GM20431 (cell line): ENCODE data around the gene SOX10.
"Not testable (repeated sequence)": the region's sequence is repeated elsewhere in the genome, so short reads cannot be mapped to it uniquely, and the experiment has no call there.

Source experiments
- in situ Hi-C: fragments of 300-500 bp; cut with MseI, MboI; formaldehyde crosslinking; loops from one replicate; pipeline ENCODE4 v1.15.0; 2020; ENCODE audit warnings: low sequenced_read_pairs; ENCODE audit not compliant: unreplicated experiment

SOX10 gene

DNA sequence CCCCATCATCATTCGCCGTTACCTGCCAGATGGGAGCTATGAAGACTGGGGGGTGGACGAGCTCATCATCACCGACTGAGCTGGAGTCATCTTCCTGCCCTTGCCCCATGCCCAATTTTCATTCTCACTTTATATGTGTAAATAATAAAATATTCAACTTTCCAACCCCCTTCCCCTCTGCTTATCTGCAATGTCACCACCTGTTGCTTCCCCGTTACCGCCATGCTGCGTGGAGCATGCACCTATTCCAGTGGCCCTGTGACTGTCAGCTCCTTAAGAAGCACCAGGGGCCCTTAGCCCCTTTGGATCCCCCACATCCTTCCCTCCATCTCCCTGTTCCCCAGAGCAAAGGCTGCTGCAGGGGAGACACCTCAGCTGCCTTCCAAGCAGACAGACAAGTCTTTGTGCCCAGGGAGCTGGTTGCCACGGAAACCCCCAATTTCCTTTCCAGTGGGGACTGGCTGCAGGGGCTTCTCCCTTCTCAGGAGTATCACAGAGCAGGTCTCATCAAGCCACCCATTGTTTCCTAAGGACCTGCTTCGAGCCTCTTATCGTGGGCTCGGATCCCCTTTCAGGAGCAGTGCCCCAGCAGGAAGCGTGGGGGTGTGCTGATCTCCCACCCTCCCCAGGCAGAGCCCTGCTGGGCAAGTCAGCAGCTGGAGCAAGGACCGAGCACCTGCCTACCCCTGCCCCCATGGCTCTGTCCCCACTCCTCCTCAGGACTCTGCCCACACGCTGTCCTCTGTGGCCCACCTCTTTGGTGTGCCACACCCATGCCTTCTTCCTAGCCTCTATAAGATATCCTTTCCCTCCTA lies 16.5 kb downstream of the SOX10 start:
- in situ Hi-C loops, result no loop called here

DNA sequence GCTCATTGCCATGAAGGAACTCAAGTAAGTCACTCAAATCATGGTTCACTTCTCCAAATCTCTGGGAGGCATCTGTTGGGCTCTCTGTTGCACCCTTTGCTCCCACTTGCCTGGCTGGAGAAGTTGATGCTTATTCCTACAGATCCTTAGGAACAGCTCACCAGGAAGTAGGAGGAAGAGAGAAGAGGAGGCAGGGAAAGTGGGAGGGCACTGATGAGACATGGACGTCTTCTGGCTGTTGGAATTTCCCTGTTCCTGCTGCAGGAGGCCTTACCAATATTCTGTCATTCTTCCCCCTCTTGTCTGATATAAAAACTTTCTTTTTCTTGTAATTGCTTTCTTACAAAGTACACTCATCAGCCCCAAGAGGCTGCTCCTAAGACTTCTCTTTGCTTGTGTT lies 17.2 kb downstream of the SOX10 start:
- in situ Hi-C loops, result no loop called here

DNA sequence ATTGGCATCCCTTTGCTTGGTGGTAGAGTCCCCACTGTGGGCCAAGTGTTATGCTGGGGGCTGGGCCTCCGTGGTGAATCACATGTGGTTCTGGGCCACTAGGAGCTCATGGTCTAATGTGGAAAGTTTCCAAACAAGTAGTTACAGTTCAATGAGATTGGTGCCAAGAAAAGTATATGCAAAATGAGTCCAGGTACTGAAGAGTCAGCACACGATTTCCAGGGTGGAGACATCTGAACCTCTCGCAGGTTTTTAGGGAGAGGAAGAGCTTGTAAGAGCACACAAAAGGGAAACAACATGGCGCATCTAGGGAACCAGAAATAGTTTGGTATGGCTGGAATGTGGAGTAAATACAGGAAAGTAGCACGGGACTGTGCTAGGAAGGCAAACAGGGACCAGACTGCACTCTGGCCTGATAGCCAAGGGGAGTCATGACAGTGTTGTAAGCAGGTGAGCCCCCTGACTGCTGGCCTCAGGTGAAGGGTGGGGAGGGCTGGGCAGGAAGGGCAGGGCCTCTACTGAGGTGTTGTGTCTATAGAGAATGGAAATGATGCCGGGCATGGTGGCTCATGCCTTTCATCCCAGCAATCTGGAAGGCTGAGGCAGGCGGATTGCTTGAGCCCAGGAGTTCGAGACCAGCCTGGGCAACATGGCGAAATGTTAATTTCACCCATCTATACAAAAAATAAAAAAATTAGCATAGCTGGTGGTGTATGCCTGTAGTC lies 18.3 kb downstream of the SOX10 start:
- in situ Hi-C loops, result no loop called here

DNA sequence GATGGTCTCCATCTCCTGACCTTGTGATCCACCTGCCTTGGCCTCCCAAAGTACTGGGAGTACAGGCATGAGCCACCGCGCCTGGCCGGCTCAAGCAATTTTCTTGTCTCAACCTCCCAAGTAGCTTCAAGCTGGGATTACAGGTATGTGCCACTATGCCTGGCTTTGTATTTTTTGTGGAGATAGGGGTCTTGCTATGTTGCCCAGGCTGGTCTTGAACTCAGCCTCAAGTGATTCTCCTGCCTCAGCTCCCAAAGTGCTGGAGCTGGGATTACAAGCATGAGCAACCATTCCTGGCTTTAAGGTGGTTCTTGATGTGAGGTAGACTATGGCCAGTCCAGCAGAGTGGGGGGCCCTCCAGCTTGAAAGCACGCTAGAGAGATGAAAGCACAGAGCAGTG lies 23.3 kb downstream of the SOX10 start:
- in situ Hi-C loops, result no loop called here

DNA sequence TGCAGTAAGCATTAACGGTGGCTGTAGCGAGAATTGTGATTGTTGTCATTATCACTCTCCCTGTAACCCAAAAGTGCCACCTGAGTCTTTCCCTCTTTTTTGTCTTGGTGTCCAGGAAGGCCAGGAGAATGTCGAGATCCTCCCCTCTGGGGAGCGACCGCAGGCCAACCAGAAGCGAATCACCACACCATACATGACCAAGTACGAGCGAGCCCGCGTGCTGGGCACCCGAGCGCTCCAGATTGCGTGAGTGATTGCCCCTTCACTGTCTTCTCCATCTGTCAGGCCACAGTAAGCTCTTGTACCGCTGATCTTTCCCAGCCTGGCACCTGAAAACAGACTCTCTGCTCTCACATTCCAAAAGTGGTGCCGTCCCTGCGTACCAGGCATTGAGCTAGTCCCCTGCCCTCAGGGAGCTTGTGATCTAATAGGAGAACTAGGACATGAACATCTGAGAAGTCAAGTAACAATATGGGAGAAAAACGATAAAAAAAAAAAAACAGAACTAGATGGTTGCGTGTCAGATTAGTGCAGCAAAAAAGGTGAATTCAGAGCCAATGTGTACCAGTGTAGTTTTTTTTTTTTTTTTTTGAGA lies 25.0 kb downstream of the SOX10 start:
- in situ Hi-C loops, result no loop called here

DNA sequence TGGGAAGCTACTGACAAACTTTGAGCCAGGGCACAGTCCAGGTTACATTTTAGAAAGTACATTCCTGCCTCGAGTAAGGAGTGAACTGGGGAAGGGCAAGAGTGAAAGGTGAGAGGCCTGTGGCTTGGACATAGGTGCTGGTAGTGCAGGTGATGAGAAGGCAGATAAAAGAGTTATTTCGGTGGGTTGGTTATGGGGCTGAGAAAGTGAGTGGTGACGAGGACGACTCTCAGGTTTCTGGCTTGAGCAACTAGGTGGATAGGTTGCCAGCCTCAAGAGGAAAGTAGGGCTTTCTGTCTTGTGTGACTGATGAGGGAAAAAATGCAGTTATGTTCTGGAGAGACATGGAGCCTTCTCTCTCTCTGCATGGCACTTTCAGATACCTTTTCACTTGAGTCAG lies 27.1 kb downstream of the SOX10 start:
- in situ Hi-C loops, result no loop called here

DNA sequence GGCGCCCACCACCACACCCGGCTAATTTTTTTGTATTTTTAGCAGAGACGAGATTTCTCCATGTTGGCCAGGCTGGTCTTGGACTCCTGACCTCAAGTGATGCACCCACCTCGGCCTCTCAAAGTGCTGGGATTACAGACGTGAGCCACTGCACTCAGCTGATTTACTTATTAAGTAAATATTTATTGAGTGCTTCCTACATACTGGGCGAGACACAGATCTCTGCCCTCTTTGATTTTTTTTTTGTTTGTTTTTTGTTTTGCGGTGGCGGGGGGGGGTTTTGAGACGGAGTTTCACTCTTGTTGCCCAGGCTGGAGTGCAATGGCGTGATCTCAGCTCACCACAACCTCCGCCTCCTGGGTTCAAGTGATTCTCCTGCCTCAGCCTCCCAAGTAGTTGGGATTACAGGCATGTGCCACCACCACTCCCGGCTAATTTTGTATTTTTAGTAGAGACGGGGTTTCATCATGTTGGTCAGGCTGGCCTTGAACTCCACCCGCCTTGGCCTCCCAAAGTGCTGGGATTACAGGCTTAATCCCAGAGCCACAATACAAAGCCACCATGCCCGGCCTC lies 28.4 kb downstream of the SOX10 start:
- in situ Hi-C loops, result not testable (repeated sequence)

DNA sequence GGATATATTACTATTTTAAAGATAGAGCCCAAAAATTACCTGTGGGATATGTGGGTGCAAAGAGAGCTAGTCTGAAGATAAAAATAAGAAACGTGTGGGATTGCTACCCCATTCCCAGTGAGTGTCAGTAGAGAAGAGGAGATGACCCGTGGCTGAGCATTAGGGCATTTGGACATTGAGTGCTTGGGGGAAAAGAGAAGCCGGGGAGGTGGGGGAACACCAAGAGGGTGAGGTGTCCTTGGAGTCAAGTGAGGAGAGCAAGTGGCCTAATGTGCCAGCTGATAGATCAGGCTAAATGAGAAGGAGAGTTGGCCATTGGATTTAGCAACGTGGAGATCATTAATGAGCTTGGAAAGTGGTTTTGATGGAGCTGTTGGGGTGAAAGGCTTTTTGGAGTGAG lies 29.7 kb downstream of the SOX10 start:
- in situ Hi-C loops, result no loop called here

DNA sequence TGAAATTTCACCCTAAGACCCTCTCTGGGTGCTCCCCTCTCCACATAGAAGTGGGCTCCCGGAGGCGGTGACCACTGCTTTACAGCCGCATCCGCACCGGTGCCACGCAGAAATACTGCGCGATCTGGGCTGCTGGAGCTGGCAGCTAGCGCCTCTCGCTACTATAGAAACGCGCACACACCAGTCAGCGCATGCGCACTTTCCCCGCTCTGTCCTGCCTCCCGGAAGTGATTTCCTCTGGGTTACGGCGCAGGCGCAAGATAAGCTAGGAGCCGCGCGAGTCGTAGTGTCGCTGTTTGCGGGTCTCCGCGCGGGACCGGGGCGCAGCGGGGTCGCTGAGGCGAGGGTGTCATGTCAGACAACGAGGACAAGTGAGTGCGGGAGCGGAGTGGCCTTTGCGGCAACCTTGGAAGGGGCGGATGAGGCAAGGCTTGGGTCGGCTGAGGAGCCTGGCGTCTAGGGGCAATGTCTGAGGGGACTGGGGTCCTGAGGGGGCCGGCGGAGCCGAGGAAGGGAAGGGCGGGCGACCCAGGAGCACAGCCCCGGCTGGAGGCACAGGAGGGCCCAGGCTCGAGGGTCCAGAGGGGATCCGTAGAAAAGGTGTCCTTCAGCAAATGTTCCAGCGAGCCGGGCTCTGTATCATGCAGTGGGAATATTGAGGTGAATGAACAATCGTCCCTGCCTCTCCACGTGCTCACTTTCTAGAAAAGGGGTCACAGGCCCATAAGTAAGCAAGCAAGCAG lies 30.7 kb downstream of the SOX10 start, which contains the start of the genes C22orf23 and POLR2F:
TSS of gene C22orf23 (minus strand) at position 165 of the 743 bp plus-strand sequence. CDS start 452 bp downstream, outside the sequence.
TSS of gene POLR2F (plus strand) at position 263 of the 743 bp plus-strand sequence. CDS start at position 352, 89 bp downstream.
- in situ Hi-C loops, result no loop called here

DNA sequence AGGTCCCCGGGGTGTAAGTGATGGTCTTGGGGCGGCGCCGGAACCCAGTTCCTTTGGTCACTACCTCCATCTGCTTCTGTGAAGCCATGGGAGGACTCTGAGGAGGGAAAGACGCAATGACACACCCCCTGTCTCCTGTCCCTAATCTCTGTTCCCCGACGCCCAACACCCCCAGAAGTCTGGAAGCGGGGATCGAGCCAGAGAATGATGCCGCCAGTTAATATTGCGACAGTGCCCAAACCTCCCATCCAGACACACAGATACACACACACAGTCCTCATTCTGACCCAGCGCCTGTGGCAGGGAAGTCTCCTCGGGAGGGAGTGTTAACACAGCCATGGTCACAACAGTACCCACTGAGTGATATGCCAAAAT lies 31.3 kb downstream of the SOX10 start:
- in situ Hi-C loops, result no loop called here

DNA sequence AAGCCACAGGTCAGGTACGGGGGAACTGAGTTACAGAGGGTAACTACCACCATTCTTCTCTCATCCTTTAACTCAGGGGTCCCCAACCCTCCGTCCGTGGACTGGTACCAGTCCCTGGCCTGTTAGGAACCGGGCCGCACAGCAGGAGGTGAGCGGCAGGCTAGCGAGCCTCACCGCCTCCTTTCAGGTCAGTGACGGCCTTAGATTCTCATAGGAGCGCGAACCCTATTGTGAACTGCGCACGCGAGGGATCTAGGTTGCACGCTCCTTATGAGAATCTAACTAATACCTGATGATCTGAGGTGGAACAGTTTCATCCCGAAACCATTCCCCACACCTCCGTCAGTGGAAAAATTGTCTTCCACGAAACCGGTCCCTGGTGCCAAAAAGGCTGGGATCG lies 31.7 kb downstream of the SOX10 start:
- in situ Hi-C loops, result not testable (repeated sequence)

DNA sequence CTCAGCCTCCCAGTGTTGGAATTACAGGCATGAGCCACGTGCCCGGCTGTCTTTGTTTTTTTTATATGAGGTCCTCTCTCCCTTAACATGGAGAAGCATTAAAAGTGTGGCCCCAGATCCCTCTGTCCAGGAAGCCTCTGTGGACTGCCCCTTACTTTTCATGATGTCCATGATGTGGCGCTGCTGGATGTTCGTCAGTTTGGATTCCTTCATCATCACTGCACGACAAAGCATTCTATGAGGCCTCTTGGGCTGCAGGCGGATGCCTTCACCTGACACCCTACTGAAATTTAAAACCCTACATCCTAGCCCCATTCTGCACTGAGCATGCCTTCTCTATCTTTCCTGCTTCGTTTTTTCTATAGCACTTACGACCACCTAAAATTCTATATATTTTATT lies 33.0 kb downstream of the SOX10 start:
- in situ Hi-C loops, result no loop called here

DNA sequence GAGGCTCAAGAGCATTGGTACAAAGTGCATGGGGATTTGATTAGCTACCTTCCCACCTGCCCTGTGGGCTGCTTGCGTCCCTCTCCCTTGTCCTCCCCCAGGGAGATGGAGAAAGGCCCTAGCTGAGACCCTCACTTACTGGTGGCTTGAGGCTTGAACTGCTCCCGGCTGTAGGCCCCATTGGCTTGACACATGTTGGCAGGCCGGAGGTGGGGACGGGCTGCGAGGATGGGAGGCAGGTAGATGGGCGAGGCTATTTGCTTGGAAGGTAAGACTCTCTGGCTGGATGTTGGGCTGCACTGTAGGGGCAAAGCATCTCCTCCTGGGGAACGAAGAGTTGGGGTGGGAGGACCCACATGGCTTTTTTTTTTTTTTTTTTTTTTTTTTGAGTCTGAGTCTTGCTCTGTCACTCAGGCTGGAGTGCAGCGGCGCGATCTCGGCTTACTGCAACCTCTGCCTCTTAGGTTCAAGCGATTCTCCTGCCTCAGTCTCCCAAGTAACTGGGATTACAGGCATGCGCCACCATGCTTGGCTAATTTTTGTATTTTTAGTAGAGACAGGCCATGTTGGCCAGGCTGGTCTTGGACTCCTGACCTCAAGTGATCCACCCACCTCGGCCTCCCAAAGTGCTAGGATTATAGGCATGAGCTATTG lies 37.1 kb downstream of the SOX10 start:
- in situ Hi-C loops, result not testable (repeated sequence)

DNA sequence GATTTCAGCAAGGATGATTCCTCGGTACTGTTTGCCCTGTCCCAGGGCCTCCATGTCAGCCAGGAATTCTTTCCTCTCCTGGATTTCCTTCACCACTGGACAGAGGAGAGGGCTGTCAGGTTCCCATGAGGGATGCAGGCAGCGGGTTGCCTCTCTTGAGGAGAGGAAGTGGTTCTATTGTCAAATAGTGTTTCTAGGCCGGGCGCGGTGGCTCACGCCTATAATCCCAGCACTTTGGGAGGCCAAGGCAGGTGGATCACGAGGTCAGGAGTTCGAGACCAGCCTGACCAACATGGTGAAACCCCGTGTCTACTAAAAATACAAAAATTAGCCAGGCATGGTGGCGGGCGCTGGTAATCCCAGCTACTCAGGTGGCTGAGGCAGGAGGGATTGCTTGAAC lies 39.9 kb downstream of the SOX10 start:
- in situ Hi-C loops, result not testable (repeated sequence)

DNA sequence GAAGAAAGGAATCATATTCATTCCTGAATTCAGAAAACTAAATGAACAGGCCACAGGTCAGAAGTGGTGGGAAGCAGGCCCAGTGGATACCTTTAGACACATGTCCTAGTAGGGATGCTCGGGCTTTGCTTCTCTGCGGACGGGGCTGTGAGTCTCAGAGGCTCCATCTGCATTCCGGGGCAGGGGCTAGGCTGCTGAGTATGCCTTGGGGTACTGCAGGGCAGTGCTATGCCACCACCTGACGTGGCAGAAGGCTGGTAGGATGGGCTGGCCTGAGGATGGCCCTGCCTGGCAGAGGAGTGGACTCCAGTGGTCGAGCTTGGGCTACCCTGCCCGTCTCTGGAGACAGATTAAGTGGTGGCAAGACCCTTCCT lies 40.5 kb downstream of the SOX10 start:
- in situ Hi-C loops, result no loop called here

DNA sequence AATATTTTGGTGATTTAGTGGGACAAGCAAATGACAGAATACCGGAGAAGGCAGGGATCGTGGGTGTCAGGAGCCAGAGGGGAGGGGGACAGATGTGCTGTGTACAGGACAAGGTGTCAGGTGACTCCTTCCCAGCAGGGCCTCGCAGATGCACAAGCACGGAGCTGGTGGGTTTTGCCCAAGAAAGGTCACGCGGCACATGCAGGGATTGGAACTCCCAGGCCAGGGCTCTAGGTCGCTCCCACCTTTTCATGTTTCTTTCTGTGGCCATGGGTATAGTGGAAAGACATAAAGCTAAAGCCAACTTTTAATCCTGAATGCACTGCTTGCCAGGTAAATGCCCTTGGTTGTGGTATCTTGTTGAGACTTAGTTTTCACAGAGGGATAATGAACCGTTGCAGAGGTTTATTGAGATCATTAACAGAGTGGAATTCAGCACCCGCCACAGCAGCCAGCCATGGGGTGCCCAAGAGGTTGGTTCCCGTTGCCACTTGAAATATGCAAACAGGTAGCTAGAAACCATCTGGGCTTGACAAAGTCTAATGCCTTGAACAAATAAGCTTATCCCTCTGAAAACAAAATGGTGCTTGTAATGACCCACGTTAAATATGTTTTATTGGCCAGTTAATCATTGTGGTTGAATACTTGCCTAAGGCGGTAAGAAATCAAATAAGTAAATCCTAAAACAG lies 41.1 kb downstream of the SOX10 start:
- in situ Hi-C loops, result no loop called here

DNA sequence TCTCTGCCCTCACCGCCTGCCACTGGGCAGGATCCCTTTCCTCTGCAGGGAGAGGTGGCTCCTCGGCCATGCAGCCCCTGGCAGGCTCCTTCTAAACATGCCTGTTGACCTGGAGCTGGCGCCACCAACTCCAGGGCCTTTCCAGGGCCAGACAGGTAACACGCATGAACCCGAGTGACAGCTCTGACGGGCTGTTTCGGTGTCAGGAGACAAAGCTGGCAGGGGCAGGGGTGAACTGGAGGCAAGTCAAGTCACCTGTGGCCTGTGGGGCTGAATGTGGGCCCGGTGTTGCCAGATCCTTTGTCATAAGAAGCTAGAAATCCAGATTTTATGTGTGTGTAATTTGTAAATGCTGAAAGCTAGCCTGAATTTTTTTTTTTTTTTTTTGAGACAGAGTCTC lies 42.2 kb downstream of the SOX10 start:
- in situ Hi-C loops, result no loop called here

DNA sequence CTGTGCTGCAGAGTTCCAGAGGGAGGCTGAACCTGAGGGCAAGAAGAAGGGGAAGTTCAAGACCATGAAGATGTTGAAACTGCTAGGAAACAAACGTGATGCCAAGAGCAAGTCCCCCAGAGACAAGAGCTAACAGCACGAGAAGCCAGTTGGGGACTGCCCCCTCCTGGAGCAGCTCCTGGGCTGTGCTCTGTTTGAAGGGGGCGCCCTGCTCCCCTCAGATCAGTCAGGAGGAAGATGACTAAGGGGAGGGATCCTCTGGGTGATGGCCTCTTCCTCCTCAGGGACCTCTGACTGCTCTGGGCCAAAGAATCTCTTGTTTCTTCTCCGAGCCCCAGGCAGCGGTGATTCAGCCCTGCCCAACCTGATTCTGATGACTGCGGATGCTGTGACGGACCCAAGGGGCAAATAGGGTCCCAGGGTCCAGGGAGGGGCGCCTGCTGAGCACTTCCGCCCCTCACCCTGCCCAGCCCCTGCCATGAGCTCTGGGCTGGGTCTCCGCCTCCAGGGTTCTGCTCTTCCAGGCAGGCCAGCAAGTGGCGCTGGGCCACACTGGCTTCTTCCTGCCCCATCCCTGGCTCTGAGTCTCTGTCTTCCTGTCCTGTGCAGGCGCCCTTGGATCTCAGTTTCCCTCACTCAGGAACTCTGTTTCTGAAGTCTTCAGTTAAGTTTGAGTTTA lies 43.5 kb downstream of the SOX10 start:
- in situ Hi-C loops, result no loop called here
